PFSK-1 (cell line): ENCODE results near the gene PTPRK.

ENCODE experiments used
- FOXP2 ChIP-seq: optimal IDR thresholded peaks from 2 replicates; pipeline ENCODE3; 2011; ENCODE audit warnings: borderline replicate concordance, control low read depth, inconsistent platforms; ENCODE audit not compliant: insufficient read depth; ENCODE audit errors: extremely low read length, extremely low read depth
- POLR2AphosphoS5 ChIP-seq: IDR thresholded peaks from 2 replicates; pipeline ENCODE4 v1.6.1; 2012; ENCODE audit warnings: low read depth, mild to moderate bottlenecking, control low read depth, low read length, moderate library complexity
- REST ChIP-seq, 2 experiments: IDR thresholded peaks; 2 replicates each; pipeline versions ENCODE4 v1.6.1 to v1.8.0; 2011 to 2012; ENCODE audit warnings: low read depth in 2 of 2, low read length in 2 of 2, control low read depth in 1 of 2, inconsistent platforms in 1 of 2, mild to moderate bottlenecking in 1 of 2, moderate library complexity in 1 of 2; ENCODE audit not compliant: insufficient read depth in 1 of 2
- SIN3A ChIP-seq: IDR thresholded peaks from 2 replicates; pipeline ENCODE4 v1.6.1; 2012; ENCODE audit warnings: mild to moderate bottlenecking, low read length, moderate library complexity, borderline replicate concordance; ENCODE audit not compliant: insufficient read depth
- TAF1 ChIP-seq: IDR thresholded peaks from 2 replicates; pipeline ENCODE4 v1.6.1; 2012; ENCODE audit warnings: low read length, control low read depth, borderline replicate concordance; ENCODE audit not compliant: insufficient read depth

- TF ChIP-seq SIN3A (no peak), POLR2AphosphoS5 (no peak), FOXP2 (no peak), TAF1 (no peak), REST (IDR thresholded peaks at IDR 0.05; ENCODE audit: insufficient read depth in 1 of 2, low read depth in 2 of 2, low read length in 2 of 2) (no peak)
Observed at GRCh38 chr6:128455959-128456358, 64.4 kb downstream of the PTPRK start.
